ENCODE results near the gene NXNL2.

DNA sequence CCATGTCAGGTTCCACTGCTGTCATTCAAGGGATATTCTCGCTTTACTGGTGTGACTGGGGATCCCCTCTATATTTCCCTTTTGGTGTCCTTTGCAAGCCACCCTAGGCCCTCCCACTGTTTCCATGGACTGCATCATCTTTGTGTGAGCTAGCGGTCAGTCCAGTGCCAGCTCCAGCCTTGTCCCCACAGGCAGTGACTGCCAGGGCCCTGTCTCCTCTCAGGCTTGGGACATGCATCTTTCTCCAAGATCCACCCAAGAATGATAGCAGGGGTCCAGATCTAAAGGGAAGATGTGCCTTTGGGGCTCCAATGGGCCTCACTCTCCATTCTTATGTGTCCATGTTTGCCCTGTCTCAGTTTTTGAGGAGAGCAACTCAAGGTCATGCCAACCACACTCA lies 37.8 kb upstream of the NXNL2 start:
- TF ChIP-seq, protein P1, sequence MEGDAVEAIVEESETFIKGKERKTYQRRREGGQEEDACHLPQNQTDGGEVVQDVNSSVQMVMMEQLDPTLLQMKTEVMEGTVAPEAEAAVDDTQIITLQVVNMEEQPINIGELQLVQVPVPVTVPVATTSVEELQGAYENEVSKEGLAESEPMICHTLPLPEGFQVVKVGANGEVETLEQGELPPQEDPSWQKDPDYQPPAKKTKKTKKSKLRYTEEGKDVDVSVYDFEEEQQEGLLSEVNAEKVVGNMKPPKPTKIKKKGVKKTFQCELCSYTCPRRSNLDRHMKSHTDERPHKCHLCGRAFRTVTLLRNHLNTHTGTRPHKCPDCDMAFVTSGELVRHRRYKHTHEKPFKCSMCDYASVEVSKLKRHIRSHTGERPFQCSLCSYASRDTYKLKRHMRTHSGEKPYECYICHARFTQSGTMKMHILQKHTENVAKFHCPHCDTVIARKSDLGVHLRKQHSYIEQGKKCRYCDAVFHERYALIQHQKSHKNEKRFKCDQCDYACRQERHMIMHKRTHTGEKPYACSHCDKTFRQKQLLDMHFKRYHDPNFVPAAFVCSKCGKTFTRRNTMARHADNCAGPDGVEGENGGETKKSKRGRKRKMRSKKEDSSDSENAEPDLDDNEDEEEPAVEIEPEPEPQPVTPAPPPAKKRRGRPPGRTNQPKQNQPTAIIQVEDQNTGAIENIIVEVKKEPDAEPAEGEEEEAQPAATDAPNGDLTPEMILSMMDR (IDR thresholded peaks at IDR 0.05), result no peak
- no peak for TF ChIP-seq POLR2A (IDR thresholded peaks at IDR 0.05)
